ENCODE measurements around the gene CORO7. TPM values are rescaled to one million over a fixed set of nuclear protein-coding genes. Genes with fewer than 3 reads are reported as not detected.
"Not testable (repeated sequence)": the region's sequence is repeated elsewhere in the genome, so short reads cannot be mapped to it uniquely, and the experiment has no call there.

The CORO7 gene
- total RNA-seq, 1 donor from 2014 or later = 101 TPM

DNA sequence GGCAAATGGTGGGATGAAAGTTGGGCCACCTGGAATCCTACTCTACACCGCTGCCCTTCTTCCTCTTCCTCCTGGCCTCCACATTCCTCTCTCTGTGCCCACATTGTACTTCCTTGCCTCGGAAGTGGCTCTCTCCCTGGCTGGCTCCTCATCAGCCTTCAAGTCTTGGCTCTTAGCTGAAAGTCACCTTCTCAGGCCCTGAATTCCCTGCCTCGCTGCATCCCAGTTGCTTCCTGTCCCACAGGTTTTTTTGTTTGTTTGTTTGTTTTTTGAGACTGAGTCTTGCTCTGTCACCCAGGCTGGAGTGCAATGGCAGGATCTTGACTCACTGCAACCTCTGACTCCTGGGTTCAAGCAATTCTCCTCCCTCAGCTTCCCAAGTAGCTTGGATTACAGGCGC lies 62.7 kb downstream of the CORO7 start:
- intact Hi-C loops (cut with micrococcal nuclease) = loop anchor here (5.0 kb wide), 1 partner anchor 124 kb away; the partner anchor contains the start of gene HMOX2
- Mint-ChIP-seq H3K4me3 (ENCODE audit: low read depth) (no peak overlapping the region), H3K27ac (no peak overlapping the region)

DNA sequence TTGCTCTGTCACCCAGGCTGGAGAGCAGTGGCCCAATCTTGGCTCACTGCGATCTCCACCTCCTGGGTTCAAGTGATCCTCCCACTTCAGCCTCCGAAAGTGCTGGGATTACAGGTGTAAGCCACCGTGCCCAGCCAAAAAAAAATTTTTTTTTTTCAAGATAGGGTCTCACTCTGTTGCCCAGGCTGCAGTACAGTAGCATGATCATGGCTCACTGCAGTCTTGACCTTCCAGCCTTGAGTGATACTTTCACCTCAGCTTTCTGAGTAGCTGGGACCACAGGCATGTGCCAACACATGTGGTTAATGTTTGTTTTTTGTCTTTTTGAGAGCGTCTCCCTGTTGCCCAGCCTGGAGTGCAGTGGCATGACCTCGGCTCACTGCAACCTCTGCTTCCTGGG lies 63.6 kb downstream of the CORO7 start:
- Mint-ChIP-seq H3K9me3 (no peaks in the 10 kb centered on the region), H3K36me3 (ENCODE audit: low read depth) (peaks cover 22% of the 10 kb centered on the region), H3K4me1 (ENCODE audit: low read depth) (peaks cover 4% of the 10 kb centered on the region), H3K4me3 (ENCODE audit: low read depth) (no peak overlapping the region), H3K27ac (no peak overlapping the region), H3K27me3 (ENCODE audit: low read depth) (no peaks in the 10 kb centered on the region)
- DNase-seq (ENCODE audit: low spot score) = no peak
- intact Hi-C loops (cut with micrococcal nuclease) = loop anchor here (5.0 kb wide), 1 partner anchor 124 kb away; the partner anchor contains the start of gene HMOX2

More for the DNA sequence above, 62.7 kb downstream of the CORO7 start:
- DNase-seq (ENCODE audit: low spot score) = no peak
- Mint-ChIP-seq H3K4me1 (ENCODE audit: low read depth) (peaks cover 4% of the 10 kb centered on the region), H3K36me3 (ENCODE audit: low read depth) (peaks cover 18% of the 10 kb centered on the region), H3K9me3 (no peaks in the 10 kb centered on the region), H3K27me3 (ENCODE audit: low read depth) (no peaks in the 10 kb centered on the region)

DNA sequence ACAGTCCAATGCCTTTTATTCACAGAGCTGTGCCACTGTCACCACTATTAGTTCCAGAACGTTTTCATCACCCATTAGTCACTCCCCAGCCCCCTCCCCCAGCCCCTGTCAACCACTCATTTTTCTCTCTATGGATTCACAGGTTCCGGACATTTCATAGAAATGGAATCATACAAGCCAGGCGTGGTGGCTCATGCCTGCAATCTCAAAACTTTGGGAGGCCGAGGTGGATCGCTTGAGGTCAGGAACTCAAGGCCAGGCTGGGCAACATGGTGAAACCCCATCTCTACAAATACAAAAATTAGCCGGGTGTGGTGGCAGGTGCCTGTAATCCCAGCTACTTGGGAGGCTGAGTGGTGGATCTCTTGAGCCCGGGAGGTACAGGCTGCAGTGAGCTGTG lies 64.5 kb downstream of the CORO7 start:
- peaks cover 22% of the 10 kb centered on the region for H3K36me3 Mint-ChIP-seq (ENCODE audit: low read depth)
- no peaks in the 10 kb centered on the region for H3K9me3 Mint-ChIP-seq
- no peaks in the 10 kb centered on the region for H3K27me3 Mint-ChIP-seq (ENCODE audit: low read depth)
- no peak for DNase-seq (ENCODE audit: low spot score)
- H3K4me3 Mint-ChIP-seq (ENCODE audit: low read depth) = peak overlapping the region; percentile 42
- peaks cover 4% of the 10 kb centered on the region for H3K4me1 Mint-ChIP-seq (ENCODE audit: low read depth)
- intact Hi-C loops (cut with micrococcal nuclease) = loop anchor here (1.0 to 5.0 kb wide), 2 partner anchors 81 to 125 kb away; partner anchors contain the start of gene HMOX2
- H3K27ac Mint-ChIP-seq = peak overlapping the region; percentile 69

DNA sequence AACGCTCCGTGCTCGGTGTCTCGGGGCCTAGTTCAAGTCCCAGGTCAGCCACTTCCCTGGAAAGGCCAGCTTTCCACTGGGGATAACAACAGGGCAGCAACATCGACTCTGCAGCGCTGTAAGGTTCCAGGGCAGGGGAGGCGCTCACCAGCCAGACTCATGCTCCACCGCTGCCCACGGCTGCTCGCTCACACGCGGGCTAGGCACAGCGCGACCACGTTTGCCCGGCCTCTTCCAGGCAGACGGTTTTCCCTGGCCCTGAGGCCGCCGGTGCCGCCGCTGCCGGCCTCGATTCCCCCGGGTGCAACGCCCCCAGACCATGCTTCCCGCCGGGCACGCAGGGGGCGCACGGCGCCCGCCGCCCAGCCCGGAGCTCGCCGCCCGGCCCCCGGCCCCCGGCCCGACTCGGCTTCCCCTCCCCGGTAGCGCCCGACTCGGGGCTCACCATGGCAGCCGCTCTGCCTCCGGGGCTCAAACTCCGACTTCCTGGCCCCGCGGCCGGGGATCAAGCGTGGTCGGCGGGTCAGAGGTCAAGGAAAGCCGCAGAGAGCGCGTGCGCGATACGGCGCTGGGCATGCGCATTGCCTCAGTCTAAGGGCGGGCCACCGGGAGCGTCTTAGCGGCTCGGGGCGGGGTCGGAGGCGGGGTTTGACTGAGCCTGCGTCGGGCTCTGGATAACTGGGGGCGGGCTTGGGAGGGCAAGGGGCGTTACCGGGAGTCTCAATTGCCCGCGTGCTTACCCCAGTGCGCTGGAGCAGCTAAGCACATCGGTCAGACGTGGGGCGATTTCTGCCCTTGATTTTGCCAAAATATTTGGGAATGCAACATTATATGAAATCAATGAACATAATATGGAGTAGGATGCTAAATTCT lies 65.4 kb downstream of the CORO7 start, which contains the start of gene PAM16:
TSS of gene PAM16 (minus strand) at position 535 of the 873 bp plus-strand sequence. CDS start at position 448, 87 bp downstream.
- H3K27me3 Mint-ChIP-seq (ENCODE audit: low read depth) = no peaks in the 10 kb centered on the region
- H3K4me3 Mint-ChIP-seq (ENCODE audit: low read depth) = peak within 1 kb of the TSS; percentile 93
- intact Hi-C loops (cut with micrococcal nuclease) = loop anchor here (1.0 to 5.0 kb wide), 2 partner anchors 80 to 126 kb away; partner anchors contain the start of gene HMOX2
- DNase-seq (ENCODE audit: low spot score) = peak; percentile 98
- H3K4me1 Mint-ChIP-seq (ENCODE audit: low read depth) = peaks cover 4% of the 10 kb centered on the region
- H3K36me3 Mint-ChIP-seq (ENCODE audit: low read depth) = peaks cover 22% of the 10 kb centered on the region
- peak within 1 kb of the TSS; percentile 88 for H3K27ac Mint-ChIP-seq
- no peaks in the 10 kb centered on the region for H3K9me3 Mint-ChIP-seq

DNA sequence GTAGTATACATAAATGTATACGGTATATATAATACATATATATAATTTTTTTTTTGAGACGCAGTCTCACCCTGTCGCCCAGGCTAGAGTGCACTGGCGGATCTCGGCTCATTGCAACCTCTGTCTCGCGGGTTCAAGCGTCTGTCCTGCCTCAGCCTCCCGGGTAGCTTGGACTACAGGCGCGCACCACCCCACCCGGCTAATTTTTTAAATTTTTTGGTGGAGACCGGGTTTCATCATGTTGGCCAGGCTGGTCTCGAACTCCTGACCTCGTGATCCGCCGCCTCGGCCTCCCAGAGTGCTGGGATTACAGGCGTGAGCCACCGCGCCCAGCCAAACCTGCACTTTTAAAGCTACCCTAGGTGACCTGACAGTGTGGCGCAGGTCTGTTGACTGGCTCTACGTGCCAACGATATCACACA lies 66.0 kb downstream of the CORO7 start:
- Mint-ChIP-seq H3K27ac (peak overlapping the region; percentile 88), H3K4me1 (ENCODE audit: low read depth) (peaks cover 4% of the 10 kb centered on the region), H3K36me3 (ENCODE audit: low read depth) (peaks cover 22% of the 10 kb centered on the region), H3K27me3 (ENCODE audit: low read depth) (no peaks in the 10 kb centered on the region), H3K4me3 (ENCODE audit: low read depth) (peak overlapping the region; percentile 93), H3K9me3 (no peaks in the 10 kb centered on the region)
- DNase-seq (ENCODE audit: low spot score) = no peak
- intact Hi-C loops (cut with micrococcal nuclease) = loop anchor here (5.0 kb wide), 1 partner anchor 127 kb away; the partner anchor contains the start of gene HMOX2

DNA sequence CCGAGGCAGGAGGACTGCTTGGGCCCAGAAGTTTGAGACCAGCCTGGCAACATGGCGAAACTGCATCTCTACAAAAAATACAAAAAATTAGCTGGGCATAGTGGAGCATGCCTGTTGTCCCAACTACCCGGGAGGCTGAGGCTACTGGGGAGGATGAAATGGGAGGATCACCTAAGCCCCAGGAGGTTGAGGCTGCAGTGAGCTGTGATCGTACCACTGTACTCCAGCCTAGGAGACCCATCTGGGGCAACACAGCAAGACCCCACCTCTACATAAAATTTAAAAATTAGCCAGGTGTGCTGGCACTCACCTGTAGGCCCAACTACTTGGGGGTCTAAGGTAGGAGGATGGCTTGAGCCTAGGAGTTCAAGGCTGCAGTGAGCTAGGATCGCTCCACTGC lies 67.1 kb downstream of the CORO7 start:
- DNase-seq (ENCODE audit: low spot score) = no peak
- Mint-ChIP-seq H3K27ac (no peak overlapping the region), H3K36me3 (ENCODE audit: low read depth) (peaks cover 17% of the 10 kb centered on the region), H3K9me3 (no peaks in the 10 kb centered on the region), H3K4me1 (ENCODE audit: low read depth) (peaks cover 4% of the 10 kb centered on the region), H3K4me3 (ENCODE audit: low read depth) (peak overlapping the region; percentile 13), H3K27me3 (ENCODE audit: low read depth) (no peaks in the 10 kb centered on the region)
- intact Hi-C loops (cut with micrococcal nuclease) = no loop called here

DNA sequence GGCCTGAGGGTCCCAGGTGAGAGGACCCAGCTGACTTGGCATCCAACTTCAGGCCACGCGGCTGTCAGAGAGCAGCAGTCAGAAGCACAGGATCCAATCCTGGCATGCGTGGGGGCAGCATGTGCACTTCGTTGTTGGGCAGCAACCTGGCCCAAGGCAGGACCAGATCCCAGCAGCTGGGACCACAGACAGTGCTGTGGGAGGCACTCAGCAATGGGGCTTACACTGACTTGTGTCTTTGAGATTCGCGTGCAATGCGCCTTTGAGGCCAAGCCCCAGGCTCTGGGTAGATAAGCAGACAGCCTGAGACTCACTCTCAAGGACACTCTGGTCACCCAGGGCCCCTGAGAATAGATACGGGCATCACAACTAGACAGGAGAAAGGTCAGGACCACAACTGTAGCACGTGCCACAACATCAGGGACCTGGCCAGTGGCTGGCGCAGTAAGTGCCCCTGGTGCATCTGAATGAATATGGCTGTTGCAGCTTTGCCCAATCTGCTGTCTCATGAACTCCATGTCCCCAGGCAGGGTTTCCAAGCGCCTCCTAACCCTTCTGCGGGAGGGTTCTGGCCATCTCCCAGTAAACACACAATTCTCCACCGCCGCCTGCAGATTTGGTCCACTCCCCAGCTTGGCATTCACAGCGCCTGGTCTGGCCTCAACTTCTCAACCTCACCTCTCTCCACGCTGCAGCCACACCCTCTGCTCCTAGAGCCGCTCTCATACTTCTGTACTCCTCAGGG lies 68.5 kb downstream of the CORO7 start:
- DNase-seq (ENCODE audit: low spot score) = no peak
- Mint-ChIP-seq H3K27me3 (ENCODE audit: low read depth) (no peaks in the 10 kb centered on the region), H3K36me3 (ENCODE audit: low read depth) (peaks cover 12% of the 10 kb centered on the region), H3K4me3 (ENCODE audit: low read depth) (no peak overlapping the region), H3K27ac (no peak overlapping the region), H3K4me1 (ENCODE audit: low read depth) (peaks cover 4% of the 10 kb centered on the region), H3K9me3 (no peaks in the 10 kb centered on the region)
- intact Hi-C loops (cut with micrococcal nuclease) = no loop called here

DNA sequence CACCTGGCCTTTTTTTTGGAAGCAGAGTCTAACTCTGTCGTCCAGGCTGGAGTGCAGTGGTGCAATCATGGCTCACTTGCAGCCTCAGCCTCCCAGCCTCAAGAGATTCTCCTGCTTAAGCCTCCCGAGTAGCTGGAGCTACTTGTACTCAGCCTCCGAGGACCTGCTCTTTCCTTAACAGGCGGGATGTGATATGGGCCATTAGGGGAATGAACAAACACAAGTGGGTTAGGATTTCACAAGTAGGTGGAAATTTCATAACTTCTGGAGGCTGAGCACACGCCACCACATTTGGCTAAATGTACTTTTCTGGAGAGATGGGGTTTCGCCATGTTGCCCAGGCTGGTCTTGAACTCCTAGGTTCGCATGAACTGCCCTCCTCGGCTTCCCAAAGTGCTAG lies 69.4 kb downstream of the CORO7 start:
- H3K4me3 Mint-ChIP-seq (ENCODE audit: low read depth) = no peak overlapping the region
- intact Hi-C loops (cut with micrococcal nuclease) = no loop called here
- no peak overlapping the region for H3K27ac Mint-ChIP-seq

DNA sequence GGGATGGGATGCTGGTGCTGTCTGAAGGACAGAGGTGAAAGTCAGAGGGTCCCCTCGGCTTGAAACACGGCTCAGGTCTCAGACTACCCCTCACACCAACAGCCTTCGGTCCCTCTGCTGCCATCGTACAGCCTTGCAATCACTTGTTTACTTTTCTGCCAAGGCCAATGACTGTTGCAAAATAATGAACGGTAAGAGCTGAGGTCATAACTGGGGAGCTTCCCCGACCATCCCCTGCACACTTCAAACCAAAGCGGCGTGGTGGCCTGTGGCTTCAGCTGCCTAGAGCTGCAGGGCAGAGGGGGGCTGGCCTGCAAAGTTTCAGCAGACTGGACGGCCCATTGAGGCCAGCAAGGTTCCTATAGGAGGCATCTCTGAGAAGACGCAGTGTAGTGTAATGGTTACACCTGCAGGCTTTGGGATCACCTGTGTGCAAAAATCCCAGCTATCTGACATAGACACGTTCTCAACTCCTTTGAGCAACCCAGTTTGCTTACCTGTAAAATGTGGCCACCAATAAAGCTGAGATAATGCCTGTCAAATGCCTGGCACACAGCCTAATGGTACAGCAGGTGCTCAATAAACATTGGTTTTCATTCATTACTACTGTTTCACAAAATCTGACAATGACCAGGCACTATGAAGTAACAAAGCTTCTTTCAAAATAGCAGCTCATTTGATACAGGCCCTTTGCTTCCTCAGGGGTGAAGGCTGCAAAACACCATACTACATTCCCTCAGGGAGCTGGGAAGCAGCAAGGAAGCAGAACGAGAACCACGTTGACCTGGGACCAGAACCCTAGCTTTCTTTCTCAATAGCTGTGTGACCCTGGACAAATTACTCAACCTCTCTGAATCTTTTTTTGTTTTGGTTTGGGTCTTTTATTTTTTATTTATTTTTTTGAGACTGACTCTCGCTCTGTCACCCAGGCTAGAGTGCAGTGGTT lies 70.3 kb downstream of the CORO7 start:
- H3K4me1 Mint-ChIP-seq (ENCODE audit: low read depth) = no peaks in the 10 kb centered on the region
- peaks cover 11% of the 10 kb centered on the region for H3K36me3 Mint-ChIP-seq (ENCODE audit: low read depth)
- no peak overlapping the region for H3K4me3 Mint-ChIP-seq (ENCODE audit: low read depth)
- no peaks in the 10 kb centered on the region for H3K9me3 Mint-ChIP-seq
- no peak for DNase-seq (ENCODE audit: low spot score)
- no peaks in the 10 kb centered on the region for H3K27me3 Mint-ChIP-seq (ENCODE audit: low read depth)
- H3K27ac Mint-ChIP-seq = no peak overlapping the region
- intact Hi-C loops (cut with micrococcal nuclease) = no loop called here

More for the DNA sequence above, 69.4 kb downstream of the CORO7 start:
- Mint-ChIP-seq H3K9me3 (no peaks in the 10 kb centered on the region), H3K4me1 (ENCODE audit: low read depth) (peaks cover 4% of the 10 kb centered on the region), H3K36me3 (ENCODE audit: low read depth) (peaks cover 12% of the 10 kb centered on the region), H3K27me3 (ENCODE audit: low read depth) (no peaks in the 10 kb centered on the region)
- DNase-seq (ENCODE audit: low spot score) = no peak

DNA sequence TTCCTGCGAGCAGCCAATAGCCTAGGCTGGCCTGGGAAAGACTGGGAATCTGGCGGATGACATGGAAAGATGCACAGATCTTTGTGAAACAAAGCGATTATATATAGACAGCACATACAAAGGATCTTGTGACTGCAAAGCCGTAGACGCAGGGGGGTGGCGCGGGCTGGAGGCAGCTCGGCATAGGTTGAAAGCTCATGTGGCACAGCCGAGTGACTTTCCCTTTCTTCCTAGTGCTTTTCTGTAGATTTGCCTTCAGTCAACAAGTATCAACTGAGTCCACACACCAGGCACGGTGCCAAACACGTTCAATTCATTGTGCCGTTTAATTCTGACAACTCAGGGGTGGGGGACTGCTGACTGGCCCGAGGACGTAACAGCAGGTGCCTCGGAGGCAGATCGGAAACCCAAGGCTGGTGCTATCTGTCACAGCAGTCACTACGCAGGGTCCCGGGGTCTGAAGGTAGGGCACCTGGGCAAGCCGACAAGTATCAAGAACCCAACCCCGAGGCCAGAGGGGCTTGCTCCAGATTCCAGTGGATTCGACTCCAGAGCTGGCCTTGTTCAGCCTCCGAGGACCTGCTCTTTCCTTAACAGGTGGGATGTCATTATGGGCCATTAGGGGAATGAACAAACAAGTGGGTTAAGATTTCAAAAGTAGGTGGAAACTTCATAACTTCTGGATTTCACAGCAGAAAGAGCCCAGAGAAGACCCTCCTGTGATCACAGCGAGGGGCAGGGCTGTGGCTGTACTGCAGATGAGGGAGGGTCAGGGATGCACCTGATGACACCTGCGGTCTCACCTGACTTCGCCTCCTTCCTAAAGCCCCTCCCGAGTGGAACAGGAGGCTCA lies 71.2 kb downstream of the CORO7 start:
- Mint-ChIP-seq H3K27ac (no peak overlapping the region), H3K27me3 (ENCODE audit: low read depth) (no peaks in the 10 kb centered on the region), H3K4me1 (ENCODE audit: low read depth) (no peaks in the 10 kb centered on the region), H3K4me3 (ENCODE audit: low read depth) (no peak overlapping the region), H3K36me3 (ENCODE audit: low read depth) (peaks cover 5% of the 10 kb centered on the region), H3K9me3 (no peaks in the 10 kb centered on the region)
- intact Hi-C loops (cut with micrococcal nuclease) = no loop called here
- no peak for DNase-seq (ENCODE audit: low spot score)

DNA sequence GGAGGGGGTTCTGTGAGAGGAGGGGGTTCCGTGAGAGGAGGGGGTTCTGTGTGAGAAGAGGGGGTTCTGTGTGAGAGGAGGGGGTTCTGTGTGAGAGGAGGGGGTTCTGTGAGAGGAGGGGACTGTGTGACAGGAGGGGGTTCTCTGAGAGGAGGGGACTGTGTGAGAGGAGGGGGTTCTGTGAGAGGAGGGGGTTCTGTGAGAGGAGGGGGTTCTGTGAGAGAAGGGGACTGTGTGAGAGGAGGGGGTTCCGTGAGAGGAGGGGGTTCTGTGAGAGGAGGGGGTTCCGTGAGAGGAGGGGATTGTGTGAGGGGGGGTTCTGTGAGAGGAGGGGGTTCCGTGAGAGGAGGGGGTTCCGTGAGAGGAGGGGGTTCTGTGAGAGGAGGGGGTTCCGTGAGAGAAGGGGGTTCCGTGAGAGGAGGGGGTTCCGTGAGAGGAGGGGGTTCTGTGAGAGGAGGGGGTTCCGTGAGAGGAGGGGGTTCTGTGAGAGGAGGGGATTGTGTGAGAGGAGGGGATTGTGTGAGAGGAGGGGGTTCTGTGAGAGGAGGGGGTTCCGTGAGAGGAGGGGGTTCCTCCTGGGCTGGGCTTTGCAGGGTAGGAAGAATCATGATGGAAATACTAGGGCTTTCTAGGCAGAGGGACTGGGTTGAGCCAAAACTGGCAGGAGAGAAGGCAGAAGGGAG lies 72.0 kb downstream of the CORO7 start:
- H3K4me1 Mint-ChIP-seq (ENCODE audit: low read depth); H3K27ac Mint-ChIP-seq; H3K27me3 Mint-ChIP-seq (ENCODE audit: low read depth); H3K36me3 Mint-ChIP-seq (ENCODE audit: low read depth); DNase-seq (ENCODE audit: low spot score); intact Hi-C loops (cut with micrococcal nuclease); H3K9me3 Mint-ChIP-seq; H3K4me3 Mint-ChIP-seq (ENCODE audit: low read depth): not testable (repeated sequence)
